ENCODE measurements around the gene OSMR.

- TF ChIP-seq, protein P1, sequence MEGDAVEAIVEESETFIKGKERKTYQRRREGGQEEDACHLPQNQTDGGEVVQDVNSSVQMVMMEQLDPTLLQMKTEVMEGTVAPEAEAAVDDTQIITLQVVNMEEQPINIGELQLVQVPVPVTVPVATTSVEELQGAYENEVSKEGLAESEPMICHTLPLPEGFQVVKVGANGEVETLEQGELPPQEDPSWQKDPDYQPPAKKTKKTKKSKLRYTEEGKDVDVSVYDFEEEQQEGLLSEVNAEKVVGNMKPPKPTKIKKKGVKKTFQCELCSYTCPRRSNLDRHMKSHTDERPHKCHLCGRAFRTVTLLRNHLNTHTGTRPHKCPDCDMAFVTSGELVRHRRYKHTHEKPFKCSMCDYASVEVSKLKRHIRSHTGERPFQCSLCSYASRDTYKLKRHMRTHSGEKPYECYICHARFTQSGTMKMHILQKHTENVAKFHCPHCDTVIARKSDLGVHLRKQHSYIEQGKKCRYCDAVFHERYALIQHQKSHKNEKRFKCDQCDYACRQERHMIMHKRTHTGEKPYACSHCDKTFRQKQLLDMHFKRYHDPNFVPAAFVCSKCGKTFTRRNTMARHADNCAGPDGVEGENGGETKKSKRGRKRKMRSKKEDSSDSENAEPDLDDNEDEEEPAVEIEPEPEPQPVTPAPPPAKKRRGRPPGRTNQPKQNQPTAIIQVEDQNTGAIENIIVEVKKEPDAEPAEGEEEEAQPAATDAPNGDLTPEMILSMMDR (IDR thresholded peaks at IDR 0.05; ENCODE audit: borderline replicate concordance, extremely low read depth, low read length, poor library complexity, severe bottlenecking) = no peak
- no peak for TF ChIP-seq EZH2 (IDR thresholded peaks at IDR 0.05; ENCODE audit: borderline replicate concordance, low read depth, low read length, severe bottlenecking)
Measured at GRCh38 chr5:38858839-38859238, 13.0 kb downstream of the OSMR start.

All from DND-41 (cell line).